Umbilical cord (tissue), 2 donors: Measurements from ENCODE around the gene METTL21A. TPM values are rescaled to one million over a fixed set of nuclear protein-coding genes. Genes with fewer than 3 reads are reported as not detected.

ENCODE experiments used
- DNase-seq: peaks from one replicate; pipeline ENCODE4 v3.0.0-alpha.2; 2015; ENCODE audit warnings: low spot score
- total RNA-seq: library from RNA; depleted of rRNA; stranded (reverse); fragments of >200 nt; gene quantifications from one replicate; pipeline ENCODE4 v1.2.3, GENCODE V29; 2014; ENCODE audit warnings: low replicate concordance; ENCODE audit not compliant: insufficient read depth

The METTL21A gene
- total RNA-seq, 1 donor from 2014 or later = 23.1 TPM

GRCh38 chr2:207624185-207625013 is 795 bp downstream of the METTL21A start:
- DNase-seq = peak; percentile 78

GRCh38 chr2:207621501-207622039 is 3.6 kb downstream of the METTL21A start:
- DNase-seq = no peak

- no peak for DNase-seq
These were observed 5.4 kb downstream of the METTL21A start for GRCh38 chr2:207619764-207620203.

- peak; percentile 17 for DNase-seq
These were observed 8.1 kb downstream of the METTL21A start for GRCh38 chr2:207617011-207617671.

GRCh38 chr2:207616185-207616584 is 9.0 kb downstream of the METTL21A start:
- no peak for DNase-seq

- DNase-seq = no peak
These were observed 10.4 kb downstream of the METTL21A start for GRCh38 chr2:207614824-207615223.

- DNase-seq = no peak
These were observed 12.5 kb downstream of the METTL21A start for GRCh38 chr2:207612714-207613113.

GRCh38 chr2:207606829-207607228 is 18.4 kb downstream of the METTL21A start:
- no peak for DNase-seq

GRCh38 chr2:207606399-207606798 is 18.8 kb downstream of the METTL21A start:
- DNase-seq = no peak

GRCh38 chr2:207603486-207603885 is 21.7 kb downstream of the METTL21A start:
- no peak for DNase-seq

- no peak for DNase-seq
These were observed 23.4 kb downstream of the METTL21A start for GRCh38 chr2:207601774-207602173.

GRCh38 chr2:207600231-207600630 is 25.0 kb downstream of the METTL21A start:
- DNase-seq = peak; percentile 38

GRCh38 chr2:207599636-207600035 is 25.6 kb downstream of the METTL21A start:
- DNase-seq = peak; percentile 15

GRCh38 chr2:207594731-207595130 is 30.5 kb downstream of the METTL21A start:
- no peak for DNase-seq

- DNase-seq = no peak
These were observed 30.9 kb downstream of the METTL21A start for GRCh38 chr2:207594264-207594663.

- DNase-seq = no peak
These were observed 31.9 kb downstream of the METTL21A start for GRCh38 chr2:207593277-207593676.

GRCh38 chr2:207589143-207589542 is 36.1 kb downstream of the METTL21A start:
- no peak for DNase-seq

- no peak for DNase-seq
These were observed 37.9 kb downstream of the METTL21A start for GRCh38 chr2:207587305-207587704.

- DNase-seq = no peak
These were observed 40.2 kb downstream of the METTL21A start for GRCh38 chr2:207584952-207585351.

- DNase-seq = no peak
These were observed 53.8 kb downstream of the METTL21A start for GRCh38 chr2:207571370-207571769.

- DNase-seq = no peak
These were observed 57.5 kb downstream of the METTL21A start for GRCh38 chr2:207567671-207568070.

- no peak for DNase-seq
These were observed 59.3 kb downstream of the METTL21A start for GRCh38 chr2:207565736-207566500.
